HepG2 (cell line): ENCODE data around the gene POLRMT. TPM values are rescaled to one million over a fixed set of nuclear protein-coding genes. Genes with fewer than 3 reads are reported as not detected.
A peak's percentile ranks its signal among the peaks of the same experiment; 100 is the strongest.

Source experiments
- ATAC-seq: fragments of 200-7000 bp; cut with Tn5 transposase; 3 replicates; pipeline ENCODE4 v1.9.1; 2020; ENCODE audit warnings: mild to moderate bottlenecking, moderate library complexity
- BruUV-seq: library from RNA; stranded (reverse); fragments of 400-500 nt; replicated peaks from 2 replicates; lab custom pipeline; 2021; lab: Mats Ljungman, UMichigan
- CTCF ChIA-PET: fragments of 300-600 bp; formaldehyde crosslinking; extraction: SDS; loops from one replicate; lab custom pipeline; 2021; ENCODE audit warnings: low total read pairs, inconsistent platforms, low intra/inter-chr PET ratio; lab: Yijun Ruan, JAX
- POLR2A ChIA-PET: fragments of 350-600 bp; sonication (Branson Sonifier 250); formaldehyde crosslinking; loops from one replicate; lab custom pipeline; 2020; ENCODE audit warnings: antibody characterized with exemption, inconsistent platforms; lab: Yijun Ruan, JAX
- DNase-seq: peaks from one replicate; pipeline ENCODE4 v3.0.0-alpha.2; 2015; ENCODE audit warnings: low spot score
- FAIRE-seq: peaks from 3 replicates; lab custom pipeline; 2011; peaks lifted over from hg19 to GRCh38; lab: Jason Lieb, UNC
- H2AFZ ChIP-seq: one replicate; pipeline ENCODE4 v1.6.1; 2011; ENCODE audit warnings: low read length, inconsistent platforms
- H3K27ac ChIP-seq: fragments of 300-600 bp; 3 replicates; pipeline ENCODE4 v1.8.0; 2011; ENCODE audit warnings: mixed run types, mild to moderate bottlenecking, mixed read lengths, low read length, inconsistent platforms; ENCODE audit not compliant: insufficient read depth; ENCODE audit errors: extremely low read length
- H3K27me3 ChIP-seq, 2 experiments: fragments of 200-600 bp in 1 of 2; 2 replicates in 1 of 2; 3 replicates in 1 of 2; pipeline versions ENCODE4 v1.6.0 to v1.8.0; 2011; ENCODE audit warnings: low read length in 2 of 2, mild to moderate bottlenecking in 2 of 2, moderate library complexity in 2 of 2, inconsistent platforms in 1 of 2; ENCODE audit not compliant: insufficient read depth in 2 of 2, control insufficient read depth in 1 of 2
- H3K36me3 ChIP-seq, 2 experiments: fragments of 200-600 bp in 1 of 2; replicated peaks in 1 of 2; 2 replicates in 1 of 2; 3 replicates in 1 of 2; pipeline versions ENCODE4 v1.5.1 to v1.8.0; 2011; ENCODE audit warnings: low read length in 2 of 2, inconsistent platforms in 1 of 2; ENCODE audit not compliant: insufficient read depth in 2 of 2, control insufficient read depth in 1 of 2
- H3K4me1 ChIP-seq: 2 replicates; pipeline ENCODE4 v1.5.1; 2012; ENCODE audit warnings: low read length, inconsistent platforms; ENCODE audit not compliant: insufficient read depth
- H3K4me2 ChIP-seq: 2 replicates; pipeline ENCODE4 v1.6.0; 2011; ENCODE audit warnings: low read depth, low read length, inconsistent platforms
- H3K4me3 ChIP-seq, 3 experiments: fragments of 200-600 bp in 1 of 3; sonication (generic), shearing (Covaris generic) in 1 of 3; replicated peaks in 1 of 3; 2 replicates each; pipeline ENCODE4 v1.5.1; 2011 to 2016; ENCODE audit warnings: low read length in 3 of 3, inconsistent platforms in 2 of 3, low read depth in 2 of 3, mild to moderate bottlenecking in 2 of 3, control low read depth in 1 of 3, mixed read lengths in 1 of 3; ENCODE audit not compliant: insufficient read depth in 1 of 3
- H3K79me2 ChIP-seq: one replicate; pipeline ENCODE4 v1.6.1; 2011; ENCODE audit warnings: low read length, inconsistent platforms; ENCODE audit not compliant: insufficient read depth
- H3K9ac ChIP-seq: 2 replicates; pipeline ENCODE4 v1.6.0; 2011; ENCODE audit warnings: mild to moderate bottlenecking, low read depth, low read length, inconsistent platforms; ENCODE audit not compliant: insufficient read depth
- H3K9me3 ChIP-seq: 2 replicates; pipeline ENCODE4 v1.5.1; 2012; ENCODE audit warnings: mild to moderate bottlenecking, low read length
- H4K20me1 ChIP-seq: 2 replicates; pipeline ENCODE4 v1.6.0; 2011; ENCODE audit warnings: inconsistent platforms, mild to moderate bottlenecking, low read length, moderate library complexity; ENCODE audit not compliant: insufficient read depth
- CHD4 ChIP-seq: fragments of 200-600 bp; sonication (generic); IDR thresholded peaks from 2 replicates; pipeline ENCODE4 v1.7.0; 2017; ENCODE audit warnings: mild to moderate bottlenecking, low read length, borderline replicate concordance
- HCFC1 ChIP-seq: fragments of 150-350 bp; IDR thresholded peaks from 2 replicates; pipeline ENCODE4 v1.6.1; 2014; ENCODE audit warnings: low read depth, low read length
- MAX ChIP-seq: IDR thresholded peaks from 2 replicates; pipeline ENCODE4 v1.6.1; 2012; ENCODE audit warnings: inconsistent platforms
- NFAT5 ChIP-seq: sonication (generic); formaldehyde crosslinking; IDR thresholded peaks from 2 replicates; pipeline ENCODE4 v1.4.0; 2020; ENCODE audit warnings: missing genetic modification reagents
- REPIN1 ChIP-seq: sonication (generic); formaldehyde crosslinking; IDR thresholded peaks from 2 replicates; pipeline ENCODE4 v1.8.0; 2022; ENCODE audit warnings: missing genetic modification reagents, low read depth, mild to moderate bottlenecking, borderline replicate concordance
- SMYD3 ChIP-seq: sonication (generic); formaldehyde crosslinking; IDR thresholded peaks from 2 replicates; pipeline ENCODE4 v1.8.1; 2023; ENCODE audit warnings: mild to moderate bottlenecking, missing genetic modification reagents
- TEF ChIP-seq: sonication (generic); formaldehyde crosslinking; IDR thresholded peaks from 2 replicates; pipeline ENCODE4 v1.5.0; 2020; ENCODE audit warnings: missing genetic modification reagents
- ZNF331 ChIP-seq: sonication (generic); formaldehyde crosslinking; IDR thresholded peaks from 2 replicates; pipeline ENCODE4 v1.4.0; 2020; ENCODE audit warnings: missing genetic modification reagents
- ZNF468 ChIP-seq: sonication (generic); formaldehyde crosslinking; IDR thresholded peaks from 2 replicates; pipeline ENCODE4 v1.8.0; 2022; ENCODE audit warnings: mild to moderate bottlenecking, moderate library complexity, missing genetic modification reagents
- ZNF569 ChIP-seq: sonication (generic); formaldehyde crosslinking; IDR thresholded peaks from 2 replicates; pipeline ENCODE4 v1.5.0; 2020; ENCODE audit warnings: mild to moderate bottlenecking, missing genetic modification reagents, moderate library complexity, borderline replicate concordance
- ZNF629 ChIP-seq: sonication (generic); formaldehyde crosslinking; conservative IDR thresholded peaks from 2 replicates; pipeline ENCODE4 v1.5.0; 2020; ENCODE audit warnings: missing genetic modification reagents
- ZSCAN21 ChIP-seq: sonication (generic); formaldehyde crosslinking; IDR thresholded peaks from 2 replicates; pipeline ENCODE4 v1.8.0; 2022; ENCODE audit warnings: mild to moderate bottlenecking, missing genetic modification reagents, moderate library complexity, borderline replicate concordance
- WGBS: methylation state at CpG from one replicate; pipeline ENCODE4 v1.1.6; 2017; ENCODE audit warnings: low lambda C conversion rate; 5-methylcytosine and 5-hydroxymethylcytosine counted together
- in situ Hi-C: cut with HindIII; loops from 2 replicates; pipeline ENCODE4 v1.10.0; 2017; ENCODE audit warnings: low pct_unique_long_range_greater_than_20kb; ENCODE audit not compliant: extremely low pct_ligation_motif_present
- intact Hi-C: fragments of 100-400 bp; cut with micrococcal nuclease; formaldehyde crosslinking; loops from one replicate; pipeline ENCODE4 v1.10.0; 2022; ENCODE audit not compliant: unreplicated experiment
- polyA plus RNA-seq, 8 experiments: library from polyadenylated mRNA; depleted of rRNA in 3 of 8; stranded (reverse) in 7 of 8; unstranded in 1 of 8; fragments of >200 nt; fragmentation: Illumina TruSeq in 4 of 8; extraction: Trizol in 4 of 8; gene quantifications; 2 replicates each; pipeline versions ENCODE4 v1.2.1 to v1.2.3, GENCODE V29; 2011 to 2016; ENCODE audit warnings: low read depth in 4 of 8, missing spikeins in 1 of 8, mixed read lengths in 1 of 8; ENCODE audit not compliant: insufficient read depth in 1 of 8
- total RNA-seq, 5 experiments: library from RNA; depleted of rRNA; stranded (reverse); fragments of >200 nt; fragmentation: Illumina TruSeq; extraction: Trizol; gene quantifications; 2 replicates each; pipeline ENCODE4 v1.2.3, GENCODE V29; 2016; ENCODE audit warnings: low read depth in 1 of 5
- TF ChIP-seq, protein P1 (sequence below): sonication (generic); formaldehyde crosslinking; IDR thresholded peaks from 2 replicates; pipeline ENCODE4 v1.9.0; 2022; ENCODE audit warnings: missing genetic modification reagents, mild to moderate bottlenecking, borderline replicate concordance
- TF ChIP-seq, protein P2 (sequence below): sonication (generic); formaldehyde crosslinking; IDR thresholded peaks from 2 replicates; pipeline ENCODE4 v1.5.0; 2020; ENCODE audit warnings: missing genetic modification reagents

The POLRMT gene
- total and polyA plus RNA-seq, 2 of the 13 experiments (the other 11 are each of a cell fraction or from before 2014, with no cell fraction given): 78.0 to 101 TPM

GRCh38 chr19:640161-640558, 6.8 kb upstream of the POLRMT start:
- intact Hi-C loops (no loop called here), in situ Hi-C loops (no loop called here)
- BruUV-seq: no TSS peak
- DNase-seq (no peak), FAIRE-seq (no peak), ATAC-seq (no peak)
- H3K9me3 ChIP-seq: no peaks in the 10 kb centered on the region
- whole genome bisulfite sequencing: 82% methylated on average over 21 of the region's 25 CpGs
- H4K20me1 ChIP-seq: no peaks in the 10 kb centered on the region
- TF ChIP-seq SMYD3 (CRISPR knock-in tag) (no peak), MAX (peak; percentile 2; the same call in 1 of the 2 replicates), NFAT5 (CRISPR knock-in tag) (no peak), CHD4 (no peak), ZNF569 (no peak), ZNF331 (CRISPR knock-in tag) (no peak), TEF (CRISPR knock-in tag) (no peak), HCFC1 (no peak), ZSCAN21 (CRISPR knock-in tag) (no peak), ZNF629 (peak; percentile 81), ZNF468 (no peak), REPIN1 (CRISPR knock-in tag) (no peak)
- TF ChIP-seq, protein P1, sequence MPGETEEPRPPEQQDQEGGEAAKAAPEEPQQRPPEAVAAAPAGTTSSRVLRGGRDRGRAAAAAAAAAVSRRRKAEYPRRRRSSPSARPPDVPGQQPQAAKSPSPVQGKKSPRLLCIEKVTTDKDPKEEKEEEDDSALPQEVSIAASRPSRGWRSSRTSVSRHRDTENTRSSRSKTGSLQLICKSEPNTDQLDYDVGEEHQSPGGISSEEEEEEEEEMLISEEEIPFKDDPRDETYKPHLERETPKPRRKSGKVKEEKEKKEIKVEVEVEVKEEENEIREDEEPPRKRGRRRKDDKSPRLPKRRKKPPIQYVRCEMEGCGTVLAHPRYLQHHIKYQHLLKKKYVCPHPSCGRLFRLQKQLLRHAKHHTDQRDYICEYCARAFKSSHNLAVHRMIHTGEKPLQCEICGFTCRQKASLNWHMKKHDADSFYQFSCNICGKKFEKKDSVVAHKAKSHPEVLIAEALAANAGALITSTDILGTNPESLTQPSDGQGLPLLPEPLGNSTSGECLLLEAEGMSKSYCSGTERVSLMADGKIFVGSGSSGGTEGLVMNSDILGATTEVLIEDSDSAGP (CRISPR knock-in tag): no peak
- TF ChIP-seq, protein P2, sequence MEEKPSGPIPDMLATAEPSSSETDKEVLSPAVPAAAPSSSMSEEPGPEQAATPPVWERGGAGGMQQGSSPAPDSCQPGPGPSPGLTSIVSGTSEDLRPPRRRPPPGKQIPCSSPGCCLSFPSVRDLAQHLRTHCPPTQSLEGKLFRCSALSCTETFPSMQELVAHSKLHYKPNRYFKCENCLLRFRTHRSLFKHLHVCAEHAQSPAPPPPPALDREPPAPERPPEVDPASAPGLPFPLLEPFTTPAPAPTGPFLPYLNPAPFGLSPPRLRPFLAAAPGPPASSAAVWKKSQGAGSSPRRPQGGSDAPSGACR: no peak
- no peak overlapping the region for H3K4me2 ChIP-seq
- H3K36me3 ChIP-seq: no peaks in the 10 kb centered on the region; a peak in 1 of 5 replicates
- POLR2A ChIA-PET: no interaction called here
- no peaks in the 10 kb centered on the region for H3K27me3 ChIP-seq
- no peak overlapping the region for H3K9ac ChIP-seq
- H3K4me3 ChIP-seq: peak overlapping the region in 2 of 3 experiments; percentile 16 to 23; a peak in 2 of 6 replicates
- H3K79me2 ChIP-seq: no peaks in the 10 kb centered on the region
- no peak overlapping the region for H3K27ac ChIP-seq
- 0 out of 2 replicates have a peak, but pooled peaks cover 7% of the 10 kb centered on the region for H3K4me1 ChIP-seq
- H2AFZ ChIP-seq: no peak overlapping the region
- CTCF ChIA-PET: no interaction called here
